Left ventricle myocardium inferior (tissue), 1 donor: ENCODE data around the gene NKX3-2. TPM values are rescaled to one million over a fixed set of nuclear protein-coding genes. Genes with fewer than 3 reads are reported as not detected.
A peak's percentile ranks its signal among the peaks of the same experiment; 100 is the strongest.

Source experiments
- DNase-seq: peaks from one replicate; pipeline ENCODE4 v3.0.0-alpha.2; 2020
- H3K27ac ChIP-seq: fragments of 200-600 bp; replicated peaks from 2 replicates; pipeline ENCODE4 v1.8.0; 2021
- H3K27me3 ChIP-seq: fragments of 200-600 bp; 2 replicates; pipeline ENCODE4 v1.8.0; 2021; ENCODE audit warnings: low read depth
- H3K36me3 ChIP-seq: fragments of 200-600 bp; 2 replicates; pipeline ENCODE4 v1.8.0; 2021
- H3K4me1 ChIP-seq: fragments of 200-600 bp; 2 replicates; pipeline ENCODE4 v1.8.0; 2021
- H3K4me3 ChIP-seq: fragments of 200-600 bp; 2 replicates; pipeline ENCODE4 v1.8.0; 2021; ENCODE audit warnings: mild to moderate bottlenecking, moderate library complexity
- H3K9me3 ChIP-seq: fragments of 200-600 bp; replicated peaks from 2 replicates; pipeline ENCODE4 v1.8.0; 2021
- CTCF ChIP-seq: fragments of 200-600 bp; IDR thresholded peaks from 2 replicates; pipeline ENCODE4 v1.8.0; 2021; ENCODE audit warnings: antibody characterized with exemption, mild to moderate bottlenecking, borderline replicate concordance
- intact Hi-C: fragments of 100-400 bp; cut with micrococcal nuclease; formaldehyde crosslinking; loops from one replicate; pipeline ENCODE4 v1.11.0; 2022
- total RNA-seq: library from RNA; stranded (reverse); fragmentation: NEBNext Ultra II Directional; extraction: Animal tissue kit (Norgen Biotek cat#: 25700); gene quantifications from one replicate; pipeline ENCODE4 v1.2.1, GENCODE V29; 2021
- donor health status: DM: no; HTN: yes; CAD: no; lungs with severe emphysema.

NKX3-2 gene
- total RNA-seq, 1 donor from 2014 or later: not detected

GRCh38 chr4:13523591-13524503 lies 20.5 kb downstream of the NKX3-2 start:
- intact Hi-C loops: no loop called here
- no peaks in the 10 kb centered on the region for H3K36me3 ChIP-seq
- no peak overlapping the region for H3K4me3 ChIP-seq
- peaks cover 100% of the 10 kb centered on the region for H3K27me3 ChIP-seq
- no peak overlapping the region for H3K27ac ChIP-seq
- DNase-seq: no peak
- peaks cover 22% of the 10 kb centered on the region for H3K9me3 ChIP-seq
- peaks cover 19% of the 10 kb centered on the region for H3K4me1 ChIP-seq
- no peak for TF ChIP-seq CTCF

GRCh38 chr4:13523105-13523477 lies 21.2 kb downstream of the NKX3-2 start:
- Histone ChIP-seq H3K27me3 (peaks cover 100% of the 10 kb centered on the region), H3K4me3 (peak overlapping the region; percentile 46), H3K9me3 (peaks cover 22% of the 10 kb centered on the region), H3K27ac (no peak overlapping the region), H3K36me3 (no peaks in the 10 kb centered on the region), H3K4me1 (peaks cover 19% of the 10 kb centered on the region)
- no peak for DNase-seq
- intact Hi-C loops: no loop called here
- no peak for TF ChIP-seq CTCF

GRCh38 chr4:13522282-13523104 lies 21.8 kb downstream of the NKX3-2 start:
- H3K27me3 ChIP-seq: peaks cover 100% of the 10 kb centered on the region
- intact Hi-C loops: no loop called here

DNA sequence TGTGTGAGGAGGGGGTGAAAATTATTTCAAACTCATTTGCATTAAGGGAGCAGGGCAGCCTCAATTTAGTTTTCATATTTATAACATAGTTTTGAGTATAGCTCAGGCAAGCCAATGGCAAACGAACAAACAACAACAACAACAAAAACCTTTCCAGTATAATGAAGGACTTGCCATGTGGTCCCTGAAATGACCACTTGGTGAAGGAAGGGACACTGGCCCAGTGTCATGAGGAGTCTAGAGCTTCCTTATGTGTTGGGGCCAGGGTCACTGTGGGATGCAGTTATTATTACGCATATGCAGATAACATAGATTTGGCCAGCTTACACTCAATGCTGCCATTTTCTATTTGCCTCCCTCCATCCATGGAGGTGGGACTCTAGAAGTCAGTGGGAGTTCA lies 23.3 kb downstream of the NKX3-2 start:
- peaks cover 12% of the 10 kb centered on the region for H3K4me1 ChIP-seq
- no peak overlapping the region for H3K27ac ChIP-seq
- H3K9me3 ChIP-seq: peaks cover 22% of the 10 kb centered on the region
- peaks cover 100% of the 10 kb centered on the region for H3K27me3 ChIP-seq
- H3K36me3 ChIP-seq: no peaks in the 10 kb centered on the region
- no peak overlapping the region for H3K4me3 ChIP-seq
- TF ChIP-seq CTCF: no peak
- intact Hi-C loops: no loop called here
- DNase-seq: no peak

More at GRCh38 chr4:13522282-13523104, 21.8 kb downstream of the NKX3-2 start:
- H3K36me3 ChIP-seq: no peaks in the 10 kb centered on the region
- TF ChIP-seq CTCF: no peak
- no peak overlapping the region for H3K27ac ChIP-seq
- peak overlapping the region; percentile 46 for H3K4me3 ChIP-seq
- H3K4me1 ChIP-seq: peaks cover 13% of the 10 kb centered on the region
- peaks cover 22% of the 10 kb centered on the region for H3K9me3 ChIP-seq
- DNase-seq: no peak

- H3K36me3 ChIP-seq: no peaks in the 10 kb centered on the region
- intact Hi-C loops: no loop called here
- DNase-seq: no peak
- no peak overlapping the region for H3K27ac ChIP-seq
- no peaks in the 10 kb centered on the region for H3K9me3 ChIP-seq
- TF ChIP-seq CTCF: no peak
- no peaks in the 10 kb centered on the region for H3K4me1 ChIP-seq
- peaks cover 99% of the 10 kb centered on the region for H3K27me3 ChIP-seq
- H3K4me3 ChIP-seq: no peak overlapping the region
These were observed 27.9 kb downstream of the NKX3-2 start for GRCh38 chr4:13516315-13516860.
